K562 (cell line): ENCODE measurements around the gene COL13A1. TPM values are rescaled to one million over a fixed set of nuclear protein-coding genes. Genes with fewer than 3 reads are reported as not detected.

Experiments
- ATAC-seq: fragments of 200-7000 bp; cut with Tn5 transposase; 3 replicates; pipeline ENCODE4 v1.9.1; 2020; ENCODE audit warnings: moderate library complexity
- BruUV-seq: library from RNA; stranded (reverse); fragments of 400-500 nt; replicated peaks from 2 replicates; lab custom pipeline; 2021; lab: Mats Ljungman, UMichigan
- CTCF ChIA-PET: fragments of 300-600 bp; formaldehyde crosslinking; extraction: SDS; loops from one replicate; lab custom pipeline; 2021; ENCODE audit warnings: low intra/inter-chr PET ratio; lab: Yijun Ruan, JAX
- POLR2A ChIA-PET: fragments of 300-600, 350-650 bp; sonication (Branson Sonifier 250); formaldehyde crosslinking; extraction: SDS; loops from one replicate; lab custom pipeline; 2021; ENCODE audit warnings: antibody characterized with exemption, inconsistent platforms; lab: Yijun Ruan, JAX
- DNase-seq, 4 experiments: peaks; one replicate each; pipeline versions ENCODE4 v3.0.0 to v3.0.0-alpha.2; 2011 to 2018; ENCODE audit warnings: low spot score in 3 of 4, mixed read lengths in 3 of 4; ENCODE audit errors: extremely low read depth in 1 of 4
- FAIRE-seq: peaks from 2 replicates; lab custom pipeline; 2011; peaks lifted over from hg19 to GRCh38; lab: Jason Lieb, UNC
- H2AFZ ChIP-seq: 2 replicates; pipeline ENCODE4 v1.6.0; 2011; ENCODE audit warnings: low read depth, low read length, control low read depth, inconsistent platforms
- H3K27ac ChIP-seq: fragments of 200-600 bp; 3 replicates; pipeline ENCODE4 v1.8.0; 2011; ENCODE audit warnings: low read depth, mild to moderate bottlenecking, control low read depth, inconsistent platforms, low read length, moderate library complexity, mixed read lengths; ENCODE audit errors: extremely low read depth
- H3K27me3 ChIP-seq, 2 experiments: fragments of 300-600 bp in 1 of 2; 2 replicates in 1 of 2; 3 replicates in 1 of 2; pipeline versions ENCODE4 v1.6.0 to v1.8.0; 2011; ENCODE audit warnings: inconsistent platforms in 2 of 2, low read length in 2 of 2, mild to moderate bottlenecking in 1 of 2, mixed read lengths in 1 of 2, moderate library complexity in 1 of 2; ENCODE audit not compliant: control insufficient read depth in 2 of 2, insufficient read depth in 2 of 2
- H3K36me3 ChIP-seq: fragments of 300-600 bp; 3 replicates; pipeline ENCODE4 v1.8.0; 2011; ENCODE audit warnings: mild to moderate bottlenecking, low read length, inconsistent platforms; ENCODE audit not compliant: control insufficient read depth, insufficient read depth
- H3K4me1 ChIP-seq, 2 experiments: fragments of 200-600 bp in 1 of 2; replicated peaks in 1 of 2; 2 replicates in 1 of 2; 3 replicates in 1 of 2; pipeline versions ENCODE4 v1.5.1 to v1.8.0; 2011; ENCODE audit warnings: inconsistent platforms in 2 of 2, low read length in 2 of 2, mild to moderate bottlenecking in 1 of 2, mixed read lengths in 1 of 2, moderate library complexity in 1 of 2; ENCODE audit not compliant: control insufficient read depth in 2 of 2, insufficient read depth in 2 of 2
- H3K4me2 ChIP-seq: 2 replicates; pipeline ENCODE4 v1.6.1; 2011; ENCODE audit warnings: low read length, control low read depth, inconsistent platforms, mixed read lengths; ENCODE audit not compliant: insufficient read depth
- H3K4me3 ChIP-seq: fragments of 200-600 bp; sonication (generic), shearing (Covaris generic); 2 replicates; pipeline ENCODE4 v1.5.1; 2016; ENCODE audit warnings: control low read depth, inconsistent platforms
- H3K79me2 ChIP-seq: fragments of 200-600 bp; 3 replicates; pipeline ENCODE4 v1.8.0; 2011; ENCODE audit warnings: low read length, inconsistent platforms; ENCODE audit not compliant: control insufficient read depth, insufficient read depth
- H3K9ac ChIP-seq, 2 experiments: 2 replicates each; pipeline versions ENCODE4 v1.6.0 to v1.6.1; 2011; ENCODE audit warnings: low read depth in 2 of 2, low read length in 2 of 2, control low read depth in 1 of 2, inconsistent platforms in 1 of 2, mild to moderate bottlenecking in 1 of 2, mixed read lengths in 1 of 2; ENCODE audit not compliant: insufficient read depth in 1 of 2
- H3K9me1 ChIP-seq: one replicate; pipeline ENCODE4 v1.6.0; 2011; ENCODE audit warnings: inconsistent platforms, mild to moderate bottlenecking, low read length, moderate library complexity; ENCODE audit not compliant: control insufficient read depth, insufficient read depth
- H3K9me3 ChIP-seq: replicated peaks from 2 replicates; pipeline ENCODE4 v1.5.1; 2011; ENCODE audit warnings: low read depth, low read length, inconsistent platforms; ENCODE audit not compliant: control insufficient read depth, insufficient read depth
- H4K20me1 ChIP-seq: replicated peaks from 2 replicates; pipeline ENCODE4 v1.6.1; 2011; ENCODE audit warnings: low read length, inconsistent platforms, mixed read lengths; ENCODE audit not compliant: control insufficient read depth, insufficient read depth
- EGR1 ChIP-seq: fragments of 450-650 bp; conservative IDR thresholded peaks from 2 replicates; pipeline ENCODE4 v1.6.1; 2017; ENCODE audit warnings: mild to moderate bottlenecking
- GMEB1 ChIP-seq: fragments of 250-450 bp; sonication (Bioruptor Pico); IDR thresholded peaks from 2 replicates; pipeline ENCODE4 v1.4.0; 2020; ENCODE audit warnings: mild to moderate bottlenecking
- KHSRP ChIP-seq: fragments of 450-650 bp; IDR thresholded peaks from 2 replicates; pipeline ENCODE4 v1.6.1; 2017
- SMAD3 ChIP-seq: fragments of 450-650 bp; formaldehyde crosslinking; conservative IDR thresholded peaks from 2 replicates; pipeline ENCODE4 v1.4.0; 2020; ENCODE audit warnings: mild to moderate bottlenecking
- TCFL5 ChIP-seq: fragments of 250-450 bp; sonication (Bioruptor Pico); conservative IDR thresholded peaks from 2 replicates; pipeline ENCODE4 v1.6.1; 2021; ENCODE audit warnings: mild to moderate bottlenecking, moderate library complexity, matching md5 sums
- ZFP36 ChIP-seq: fragments of 150-350 bp; IDR thresholded peaks from 2 replicates; pipeline ENCODE4 v1.6.1; 2018; ENCODE audit warnings: low read length, low read depth; ENCODE audit not compliant: partially characterized antibody
- ZNF3 ChIP-seq: fragments of 250-450 bp; sonication (Bioruptor Pico); IDR thresholded peaks from 2 replicates; pipeline ENCODE4 v1.5.0; 2021; ENCODE audit warnings: mild to moderate bottlenecking, moderate library complexity
- WGBS: fragments of 100-300 bp; shearing (Covaris generic); methylation state at CpG from one replicate; pipeline ENCODE4 v1.1.6; 2016; ENCODE audit warnings: low coverage, mixed read lengths; ENCODE audit not compliant: insufficient coverage; ENCODE audit errors: missing lambda C conversion rate; 5-methylcytosine and 5-hydroxymethylcytosine counted together
- in situ Hi-C: fragments of 300-500 bp; cut with MboI; formaldehyde crosslinking; loops from 4 replicates; pipeline ENCODE4 v1.15.0; 2018; ENCODE audit warnings: inconsistent platforms, mixed read lengths
- intact Hi-C: fragments of 100-400 bp; cut with micrococcal nuclease; formaldehyde crosslinking; loops from 2 replicates; pipeline ENCODE4 v1.14.2; 2022
- polyA plus RNA-seq, 8 experiments: library from polyadenylated mRNA; depleted of rRNA in 4 of 8; stranded (reverse) in 5 of 8; unstranded in 3 of 8; fragments of >200 nt; fragmentation: Nextera tagmentation in 2 of 8; fragmentation: Illumina TruSeq in 1 of 8; extraction: Ambion mirVana in 2 of 8; extraction: Trizol in 1 of 8; gene quantifications; 2 replicates each; pipeline versions ENCODE4 v1.2.1 to v1.2.3, GENCODE V29; 2011 to 2014; ENCODE audit warnings: inconsistent platforms in 1 of 8, missing spikeins in 1 of 8
- total RNA-seq, 7 experiments: library from RNA; depleted of rRNA in 6 of 7; stranded (reverse); fragments of >200 nt in 6 of 7; fragmentation: Illumina TruSeq in 2 of 7; extraction: Trizol in 2 of 7; gene quantifications; 2 replicates each; pipeline versions ENCODE4 v1.2.1 to v1.2.3, GENCODE V29; 2011 to 2021; ENCODE audit warnings: low replicate concordance in 1 of 7

COL13A1 gene
- total and polyA plus RNA-seq, 9 of the 15 experiments (the other 6 are each of a cell fraction or from before 2014, with no cell fraction given), result not detected

GRCh38 chr10:69973678-69974077 lies 172.0 kb downstream of the COL13A1 start:
- FAIRE-seq, result no peak
- TF ChIP-seq TCFL5 (CRISPR knock-in tag) (no peak), EGR1 (no peak), ZNF3 (CRISPR knock-in tag) (no peak)

GRCh38 chr10:69974551-69975155 lies 172.9 kb downstream of the COL13A1 start:
- H3K4me2 ChIP-seq, result no peak overlapping the region
- no peaks in the 10 kb centered on the region; the same call in 1 of the 2 replicates for H3K9me3 ChIP-seq
- POLR2A ChIA-PET, result interaction anchor here (0.7 kb wide), 2 partner anchors 9 to 34 kb away, joined by 3 read pairs; no protein-coding TSS in a partner anchor
- H3K36me3 ChIP-seq, result no peaks in the 10 kb centered on the region
- no peak overlapping the region for H3K27ac ChIP-seq
- no TSS peak for BruUV-seq
- intact Hi-C loops, result no loop called here
- no peaks in the 10 kb centered on the region for H3K4me1 ChIP-seq
- no peak overlapping the region for H3K9ac ChIP-seq
- H4K20me1 ChIP-seq, result no peaks in the 10 kb centered on the region
- DNase-seq (no peak), ATAC-seq (no peak), FAIRE-seq (no peak)
- peaks cover 0 to 8% of the 10 kb centered on the region in 2 experiments; a peak in 2 of 5 replicates for H3K27me3 ChIP-seq
- H2AFZ ChIP-seq, result no peak overlapping the region
- CTCF ChIA-PET, result no interaction called here
- 0% methylated on average over 2 of the region's 2 CpGs for WGBS
- no peak overlapping the region for H3K4me3 ChIP-seq
- no peaks in the 10 kb centered on the region for H3K79me2 ChIP-seq
- H3K9me1 ChIP-seq, result no peaks in the 10 kb centered on the region
- in situ Hi-C loops, result no loop called here
- TF ChIP-seq GMEB1 (no peak), KHSRP (no peak), ZFP36 (no peak), SMAD3 (CRISPR knock-in tag) (no peak)

More at GRCh38 chr10:69973678-69974077, 172.0 kb downstream of the COL13A1 start:
- Histone ChIP-seq H3K79me2 (no peaks in the 10 kb centered on the region), H3K4me3 (no peak overlapping the region), H3K27me3 (peaks cover 0 to 8% of the 10 kb centered on the region in 2 experiments; a peak in 2 of 5 replicates), H3K36me3 (no peaks in the 10 kb centered on the region), H3K27ac (no peak overlapping the region), H3K4me1 (no peaks in the 10 kb centered on the region), H3K4me2 (no peak overlapping the region), H3K9me1 (no peaks in the 10 kb centered on the region), H3K9ac (no peak overlapping the region), H3K9me3 (no peaks in the 10 kb centered on the region), H2AFZ (no peak overlapping the region), H4K20me1 (no peaks in the 10 kb centered on the region)
- BruUV-seq, result no TSS peak
- POLR2A ChIA-PET, result no interaction called here
- intact Hi-C loops (no loop called here), in situ Hi-C loops (no loop called here)
- DNase-seq (no peak), ATAC-seq (no peak)
- CTCF ChIA-PET, result no interaction called here
